Left lobe of liver (tissue), 2 donors: ENCODE measurements around the gene ZNF407. TPM values are rescaled to one million over a fixed set of nuclear protein-coding genes. Genes with fewer than 3 reads are reported as not detected.
"Not testable (repeated sequence)": the region's sequence is repeated elsewhere in the genome, so short reads cannot be mapped to it uniquely, and the experiment has no call there.

ENCODE experiments used
- ATAC-seq: fragments of 200-7000 bp; cut with Tn5 transposase; one replicate; pipeline ENCODE4 v1.9.1; 2020; ENCODE audit warnings: mild to moderate bottlenecking, moderate library complexity
- DNase-seq: peaks from one replicate; pipeline ENCODE4 v3.0.0-alpha.2; 2020; ENCODE audit warnings: low spot score
- total RNA-seq: library from RNA; stranded (reverse); gene quantifications from one replicate; pipeline ENCODE4 v1.2.1, GENCODE V29; 2021
- donor health status: DM: no; HTN: no; CAD: no; lungs with moderate emphysema.
- donor health status: DM: no; HTN: yes; CAD: no.

ZNF407 gene
- total RNA-seq = 4.9 TPM

GRCh38 chr18:74597662-74598349, at the start of gene ZNF407:
Gene ZNF407, plus strand, starts transcription at chr18:74597870. Its CDS starts 33,150 bp downstream, at chr18:74631020.
- ATAC-seq (peak; percentile 91), DNase-seq (peak; percentile 92)

GRCh38 chr18:74549591-74550104, 48.0 kb upstream of the ZNF407 start:
- ATAC-seq = peak; percentile 52
- DNase-seq = peak; percentile 58

GRCh38 chr18:74550886-74551285, 46.8 kb upstream of the ZNF407 start:
- ATAC-seq (peak; percentile 79), DNase-seq (peak; percentile 83)

- DNase-seq (no peak), ATAC-seq (peak; percentile 48)
Observed at GRCh38 chr18:74551452-74551851, 46.2 kb upstream of the ZNF407 start.

GRCh38 chr18:74551936-74552555, 45.6 kb upstream of the ZNF407 start:
- DNase-seq (peak; percentile 89), ATAC-seq (peak; percentile 88)

- no peak for DNase-seq
- ATAC-seq = no peak
Observed at GRCh38 chr18:74556126-74556525, 41.5 kb upstream of the ZNF407 start.

GRCh38 chr18:74558096-74558495, 39.6 kb upstream of the ZNF407 start:
- no peak for DNase-seq
- no peak for ATAC-seq

GRCh38 chr18:74562131-74562730, 35.4 kb upstream of the ZNF407 start:
- no peak for ATAC-seq
- no peak for DNase-seq

GRCh38 chr18:74562775-74563174, 34.9 kb upstream of the ZNF407 start:
- ATAC-seq (no peak), DNase-seq (no peak)

- DNase-seq = no peak
- no peak for ATAC-seq
Observed at GRCh38 chr18:74563999-74564398, 33.7 kb upstream of the ZNF407 start.

- not testable (repeated sequence) for DNase-seq
- peak; percentile 50 for ATAC-seq
Observed at GRCh38 chr18:74565164-74565563, 32.5 kb upstream of the ZNF407 start.

GRCh38 chr18:74565993-74566392, 31.7 kb upstream of the ZNF407 start:
- DNase-seq, ATAC-seq: not testable (repeated sequence)

- DNase-seq = no peak
- ATAC-seq = no peak
Observed at GRCh38 chr18:74567822-74568221, 29.8 kb upstream of the ZNF407 start.

GRCh38 chr18:74569401-74569800, 28.3 kb upstream of the ZNF407 start:
- ATAC-seq (no peak), DNase-seq (no peak)

- ATAC-seq (peak; percentile 72), DNase-seq (no peak)
Observed at GRCh38 chr18:74570266-74570665, 27.4 kb upstream of the ZNF407 start.

GRCh38 chr18:74571895-74572680, 25.6 kb upstream of the ZNF407 start:
- ATAC-seq (no peak), DNase-seq (no peak)

- DNase-seq = no peak
- ATAC-seq = no peak
Observed at GRCh38 chr18:74573053-74573452, 24.6 kb upstream of the ZNF407 start.

- ATAC-seq (no peak), DNase-seq (no peak)
Observed at GRCh38 chr18:74574916-74575315, 22.8 kb upstream of the ZNF407 start.

GRCh38 chr18:74577019-74577418, 20.7 kb upstream of the ZNF407 start:
- no peak for ATAC-seq

GRCh38 chr18:74579496-74580065, 18.1 kb upstream of the ZNF407 start:
- ATAC-seq = no peak
- DNase-seq = no peak

More at GRCh38 chr18:74577019-74577418, 20.7 kb upstream of the ZNF407 start:
- DNase-seq = no peak

GRCh38 chr18:74582642-74583041, 15.0 kb upstream of the ZNF407 start:
- ATAC-seq = peak; percentile 64
- no peak for DNase-seq
